GM23248 (cell line): Measurements from ENCODE around the gene MIB1. TPM values are rescaled to one million over a fixed set of nuclear protein-coding genes. Genes with fewer than 3 reads are reported as not detected.

Experiments
- DNase-seq: peaks from one replicate; pipeline ENCODE4 v3.0.0-alpha.2; 2015
- H2AFZ ChIP-seq: fragments of 200-600 bp; sonication (generic); 2 replicates; pipeline ENCODE4 v1.6.1; 2016; ENCODE audit warnings: antibody characterized with exemption
- H3F3A ChIP-seq: fragments of 200-600 bp; sonication (generic); 2 replicates; pipeline ENCODE4 v1.6.1; 2016; ENCODE audit warnings: mild to moderate bottlenecking, antibody characterized with exemption, mixed run types; ENCODE audit not compliant: insufficient read depth
- H3K27ac ChIP-seq: fragments of 200-600 bp; sonication (generic); 2 replicates; pipeline ENCODE4 v1.5.1; 2016; ENCODE audit warnings: mild to moderate bottlenecking
- H3K27me3 ChIP-seq: fragments of 200-600 bp; sonication (generic); replicated peaks from 2 replicates; pipeline ENCODE4 v1.6.1; 2016; ENCODE audit warnings: mild to moderate bottlenecking; ENCODE audit not compliant: insufficient read depth
- H3K36me3 ChIP-seq: fragments of 200-600 bp; sonication (generic); 2 replicates; pipeline ENCODE4 v1.6.1; 2016; ENCODE audit warnings: low read depth, mild to moderate bottlenecking
- H3K4me1 ChIP-seq: fragments of 200-600 bp; sonication (generic); 2 replicates; pipeline ENCODE4 v1.6.1; 2016; ENCODE audit warnings: mild to moderate bottlenecking; ENCODE audit not compliant: insufficient read depth
- H3K4me2 ChIP-seq: fragments of 200-600 bp; sonication (generic); one replicate; pipeline ENCODE4 v1.6.1; 2016; ENCODE audit warnings: mild to moderate bottlenecking; ENCODE audit not compliant: unreplicated experiment
- H3K4me3 ChIP-seq: fragments of 200-600 bp; sonication (generic); 2 replicates; pipeline ENCODE4 v1.5.1; 2016; ENCODE audit warnings: mild to moderate bottlenecking
- H3K79me2 ChIP-seq: fragments of 200-600 bp; sonication (generic); 2 replicates; pipeline ENCODE4 v1.6.1; 2016; ENCODE audit warnings: mild to moderate bottlenecking; ENCODE audit not compliant: insufficient read depth
- H3K9ac ChIP-seq: fragments of 200-600 bp; sonication (generic); 2 replicates; pipeline ENCODE4 v1.6.1; 2016; ENCODE audit warnings: mild to moderate bottlenecking
- H3K9me2 ChIP-seq: fragments of 200-600 bp; sonication (generic); 2 replicates; pipeline ENCODE4 v1.6.1; 2016; ENCODE audit warnings: mixed run types, mild to moderate bottlenecking, moderate library complexity; ENCODE audit not compliant: insufficient read depth
- H3K9me3 ChIP-seq: fragments of 200-600 bp; sonication (generic); one replicate; pipeline ENCODE4 v1.6.1; 2017; ENCODE audit warnings: low read depth
- H4K20me1 ChIP-seq: fragments of 200-600 bp; sonication (generic); 2 replicates; pipeline ENCODE4 v1.6.0; 2016; ENCODE audit not compliant: insufficient read depth
- EZH2 ChIP-seq: fragments of 200-600 bp; sonication (generic); IDR thresholded peaks from 2 replicates; pipeline ENCODE4 v1.6.1; 2018; ENCODE audit warnings: antibody characterized with exemption, mild to moderate bottlenecking; ENCODE audit not compliant: insufficient read depth, poor library complexity, severe bottlenecking
- EZH2phosphoT487 ChIP-seq: fragments of 200-600 bp; sonication (generic); IDR thresholded peaks from 2 replicates; pipeline ENCODE4 v1.6.1; 2018; ENCODE audit warnings: antibody characterized with exemption, moderate library complexity, mild to moderate bottlenecking, low read depth; ENCODE audit not compliant: insufficient read depth
- WGBS, 2 experiments: methylation state at CpG; one replicate each; pipeline ENCODE4 v1.1.6; 2015 to 2017; ENCODE audit warnings: low lambda C conversion rate in 2 of 2, low coverage in 1 of 2; ENCODE audit errors: missing lambda C conversion rate in 2 of 2; 5-methylcytosine and 5-hydroxymethylcytosine counted together
- in situ Hi-C: fragments of 300-500 bp; cut with MboI; formaldehyde crosslinking; loops from 2 replicates; pipeline ENCODE4 v1.15.0; 2020
- polyA plus RNA-seq: library from polyadenylated mRNA; unstranded; fragments of >200 nt; fragmentation: Nextera tagmentation; extraction: Ambion mirVana; gene quantifications from 2 replicates; pipeline ENCODE4 v1.2.1, GENCODE V29; 2016
- total RNA-seq: library from RNA; depleted of rRNA; stranded (reverse); fragments of >200 nt; shearing (Covaris generic); gene quantifications from 2 replicates; pipeline ENCODE4 v1.2.3, GENCODE V29; 2014

MIB1 gene
- total and polyA plus RNA-seq, 2 experiments from 2014 or later = 5.1 to 39.0 TPM

DNA sequence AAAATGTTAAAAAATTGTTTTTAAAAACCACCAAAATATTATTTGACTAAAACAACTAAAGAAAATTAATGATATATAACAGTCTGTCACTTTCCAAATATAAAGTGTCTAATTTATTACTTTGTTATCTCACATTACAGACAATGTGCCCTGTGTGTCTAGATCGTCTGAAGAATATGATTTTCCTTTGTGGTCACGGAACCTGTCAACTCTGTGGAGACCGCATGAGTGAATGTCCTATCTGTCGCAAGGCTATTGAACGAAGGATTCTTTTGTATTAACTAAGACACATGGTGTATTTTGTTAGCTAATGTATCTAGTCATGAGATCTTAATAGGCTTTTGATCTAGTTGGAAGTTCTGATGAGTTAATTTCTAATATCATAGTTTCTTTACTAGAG is 123.8 kb downstream of the MIB1 start:
- no peaks in the 10 kb centered on the region for H3K9me3 ChIP-seq
- in situ Hi-C loops = no loop called here

DNA sequence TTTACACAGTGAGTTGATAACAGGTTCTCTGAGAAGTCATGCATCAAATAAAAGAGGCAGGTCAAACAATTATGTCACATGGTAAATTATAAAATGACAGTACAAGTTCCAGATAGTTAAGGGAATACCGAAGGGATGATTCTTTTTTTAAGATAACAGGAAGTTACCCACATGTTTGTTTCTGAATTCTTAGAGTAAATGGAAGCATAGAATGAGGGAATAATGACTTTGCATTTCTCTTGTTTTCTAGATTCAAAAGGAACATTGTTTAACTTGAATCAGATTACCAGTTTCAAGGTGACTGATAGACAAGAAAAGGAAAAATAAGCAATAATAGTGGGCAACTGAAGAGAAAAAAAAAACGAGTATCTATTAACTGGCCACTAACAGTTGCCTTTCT is 124.5 kb downstream of the MIB1 start:
- Histone ChIP-seq H3K4me3 (no peak overlapping the region), H3K9me2 (no peaks in the 10 kb centered on the region), H3K27ac (no peak overlapping the region), H3K36me3 (peaks cover 28% of the 10 kb centered on the region), H3K9me3 (no peaks in the 10 kb centered on the region), H3K9ac (no peak overlapping the region), H2AFZ (no peak overlapping the region), H3F3A (no peaks in the 10 kb centered on the region), H4K20me1 (no peaks in the 10 kb centered on the region), H3K4me2 (no peak overlapping the region), H3K4me1 (no peaks in the 10 kb centered on the region), H3K79me2 (no peaks in the 10 kb centered on the region), H3K27me3 (no peaks in the 10 kb centered on the region)
- no peak for DNase-seq
- TF ChIP-seq EZH2 (no peak), EZH2phosphoT487 (no peak)
- 98 to 100% methylated on average over 2 of the region's 2 CpGs for WGBS, 2 experiments
- in situ Hi-C loops = no loop called here

More for the DNA sequence above, 123.8 kb downstream of the MIB1 start:
- no peaks in the 10 kb centered on the region for H3K4me1 ChIP-seq
- no peak overlapping the region for H2AFZ ChIP-seq
- H3K27me3 ChIP-seq = no peaks in the 10 kb centered on the region
- H3K27ac ChIP-seq = no peak overlapping the region
- H4K20me1 ChIP-seq = no peaks in the 10 kb centered on the region
- DNase-seq = no peak
- H3K79me2 ChIP-seq = no peaks in the 10 kb centered on the region
- no peaks in the 10 kb centered on the region for H3K9me2 ChIP-seq
- H3K9ac ChIP-seq = no peak overlapping the region
- no peak overlapping the region for H3K4me2 ChIP-seq
- no peaks in the 10 kb centered on the region for H3F3A ChIP-seq
- no peak for TF ChIP-seq EZH2phosphoT487
- no peak for TF ChIP-seq EZH2
- H3K4me3 ChIP-seq = no peak overlapping the region
- 97 to 98% methylated on average over 5 of the region's 5 CpGs for WGBS, 2 experiments
- peaks cover 28% of the 10 kb centered on the region for H3K36me3 ChIP-seq

DNA sequence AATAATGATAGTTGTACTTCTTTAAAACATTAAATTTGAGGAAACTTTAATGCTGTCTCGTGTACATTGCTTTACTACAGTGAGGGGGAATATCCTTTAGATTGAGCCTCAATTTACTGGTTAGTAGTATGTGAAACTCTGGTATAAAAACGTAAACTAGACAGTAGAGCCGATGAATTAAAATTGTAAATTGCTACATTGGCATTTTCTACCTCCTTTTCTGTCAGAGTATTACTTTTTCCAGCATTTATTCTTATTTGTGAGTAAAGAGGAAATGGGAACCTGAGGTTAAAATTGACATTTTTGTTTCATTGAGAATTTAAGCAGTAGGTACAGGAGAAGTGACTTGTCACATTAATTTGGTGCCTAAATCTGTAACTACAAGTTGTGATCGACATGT is 128.2 kb downstream of the MIB1 start:
- no peaks in the 10 kb centered on the region for H3K79me2 ChIP-seq
- WGBS, 2 experiments = 84 to 92% methylated on average over 4 of the region's 4 CpGs
- in situ Hi-C loops = no loop called here
- no peaks in the 10 kb centered on the region for H4K20me1 ChIP-seq
- H3K9me2 ChIP-seq = no peaks in the 10 kb centered on the region
- DNase-seq = no peak
- H2AFZ ChIP-seq = no peak overlapping the region
- H3F3A ChIP-seq = no peaks in the 10 kb centered on the region
- no peak overlapping the region for H3K9ac ChIP-seq
- H3K36me3 ChIP-seq = peaks cover 17% of the 10 kb centered on the region
- TF ChIP-seq EZH2 = no peak
- TF ChIP-seq EZH2phosphoT487 = no peak
- H3K4me2 ChIP-seq = no peak overlapping the region
- no peak overlapping the region for H3K4me3 ChIP-seq
- no peaks in the 10 kb centered on the region for H3K4me1 ChIP-seq
- no peak overlapping the region for H3K27ac ChIP-seq
- H3K27me3 ChIP-seq = no peaks in the 10 kb centered on the region
- H3K9me3 ChIP-seq = no peaks in the 10 kb centered on the region

DNA sequence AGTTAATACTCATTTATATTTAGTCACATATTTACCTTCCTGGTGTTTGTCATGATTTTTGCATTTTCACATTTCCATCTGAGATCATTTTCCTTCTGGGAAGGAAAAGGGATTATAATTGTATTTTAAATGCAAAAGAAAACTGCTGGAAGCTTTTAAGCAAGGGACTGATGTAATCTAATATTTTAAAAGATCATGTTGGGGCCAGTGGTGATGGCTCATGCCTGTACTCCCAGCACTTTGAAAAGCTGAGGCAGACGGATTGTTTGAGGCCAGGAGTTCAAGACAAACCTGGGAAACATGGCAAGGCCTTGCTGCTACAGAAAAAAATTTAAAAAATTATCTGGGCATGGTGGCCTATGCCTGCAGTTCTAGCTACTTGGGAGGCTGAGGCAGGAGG is 149.0 kb downstream of the MIB1 start:
- in situ Hi-C loops = no loop called here
- H3K79me2 ChIP-seq = no peaks in the 10 kb centered on the region
- no peak for TF ChIP-seq EZH2
- no peak for TF ChIP-seq EZH2phosphoT487

DNA sequence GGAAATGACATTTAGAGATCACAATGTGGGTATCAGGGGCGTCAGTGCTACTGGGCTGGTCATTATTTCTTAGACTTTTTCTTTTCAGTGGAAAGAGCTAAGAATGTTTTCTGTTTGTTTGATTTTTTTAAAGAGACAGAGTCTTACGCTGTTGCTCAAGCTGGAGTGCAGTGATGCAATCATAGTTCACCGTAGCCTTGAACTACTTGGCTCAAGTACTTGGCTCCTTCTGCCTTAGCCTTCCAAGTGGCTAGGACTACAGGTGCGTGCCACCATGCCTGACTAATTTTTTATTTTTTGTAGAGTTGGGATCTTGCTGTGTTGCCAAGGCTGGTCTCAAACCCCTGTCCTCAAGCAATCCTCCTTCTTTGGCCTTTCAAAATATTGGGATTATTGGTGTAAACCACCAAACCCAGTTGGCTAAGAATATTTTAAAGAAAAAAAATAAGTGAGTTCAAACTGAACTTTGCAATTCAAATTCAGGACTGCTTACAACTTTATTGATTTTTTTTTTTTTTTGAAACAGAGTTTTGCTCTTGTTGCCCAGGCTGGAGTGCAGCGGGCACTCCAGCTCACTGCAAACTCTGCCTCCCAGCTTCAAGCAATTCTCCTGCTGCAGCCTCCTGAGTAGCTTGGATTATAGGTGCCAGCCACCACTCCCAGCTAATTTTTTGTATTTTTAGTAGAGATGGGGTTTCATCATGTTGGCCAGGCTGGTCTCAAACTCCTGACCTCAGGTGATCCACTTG is 154.2 kb downstream of the MIB1 start:
- no peak overlapping the region for H3K9ac ChIP-seq
- TF ChIP-seq EZH2phosphoT487 (no peak), EZH2 (no peak)
- in situ Hi-C loops = no loop called here

More for the DNA sequence above, 149.0 kb downstream of the MIB1 start:
- no peaks in the 10 kb centered on the region for H4K20me1 ChIP-seq
- no peaks in the 10 kb centered on the region for H3K4me1 ChIP-seq
- H2AFZ ChIP-seq = no peak overlapping the region
- no peak overlapping the region for H3K27ac ChIP-seq
- no peak for DNase-seq
- WGBS, 2 experiments = 3 to 13% methylated on average over 1 of the region's 1 CpG
- no peaks in the 10 kb centered on the region for H3K9me3 ChIP-seq
- no peak overlapping the region for H3K4me2 ChIP-seq
- H3K4me3 ChIP-seq = no peak overlapping the region
- no peaks in the 10 kb centered on the region for H3K36me3 ChIP-seq
- H3F3A ChIP-seq = no peaks in the 10 kb centered on the region
- no peak overlapping the region for H3K9ac ChIP-seq
- H3K27me3 ChIP-seq = peaks cover 3% of the 10 kb centered on the region; the same call in 1 of the 2 replicates
- no peaks in the 10 kb centered on the region for H3K9me2 ChIP-seq

More for the DNA sequence above, 154.2 kb downstream of the MIB1 start:
- no peak overlapping the region for H2AFZ ChIP-seq
- H3K9me2 ChIP-seq = no peaks in the 10 kb centered on the region
- H3K79me2 ChIP-seq = no peaks in the 10 kb centered on the region
- no peak overlapping the region for H3K27ac ChIP-seq
- H3F3A ChIP-seq = no peaks in the 10 kb centered on the region
- no peaks in the 10 kb centered on the region for H3K9me3 ChIP-seq
- H3K4me3 ChIP-seq = no peak overlapping the region
- H3K27me3 ChIP-seq = peaks cover 3% of the 10 kb centered on the region; the same call in 1 of the 2 replicates
- H3K36me3 ChIP-seq = no peaks in the 10 kb centered on the region
- 57 to 60% methylated on average over 5 of the region's 5 CpGs for WGBS, 2 experiments
- DNase-seq = peak; percentile 30
- no peak overlapping the region for H3K4me2 ChIP-seq
- H3K4me1 ChIP-seq = no peaks in the 10 kb centered on the region
- H4K20me1 ChIP-seq = no peaks in the 10 kb centered on the region
